ENCODE results near the gene ZNF502. TPM values are rescaled to one million over a fixed set of nuclear protein-coding genes. Genes with fewer than 3 reads are reported as not detected.

ZNF502 gene
- total RNA-seq, 2 experiments from 2014 or later: 1.9 to 2.7 TPM

- Mint-ChIP-seq H3K27ac (peak within 1 kb of the TSS; percentile 74), H3K9me3 (peaks cover 32% of the 10 kb centered on the region), H3K36me3 (ENCODE audit: low read depth) (peaks cover 80% of the 10 kb centered on the region), H3K27me3 (no peaks in the 10 kb centered on the region), H3K4me1 (ENCODE audit: low read depth) (peaks cover 18% of the 10 kb centered on the region), H3K4me3 (peak within 1 kb of the TSS; percentile 97)
- peak within 1 kb of the TSS; percentile 81 for H3K4me3 ChIP-seq (ENCODE audit: low read length)
- ChIA-PET POLR2A (interaction anchor here (0.7 to 2.9 kb wide), 8 partner anchors 17 to 391 kb away, joined by 3 to 39 read pairs (median 5); partner anchors contain the start of genes KIAA1143, KIF15, TCAIM and ZKSCAN7), CTCF (interaction anchor here (0.9 kb wide), 1 partner anchor 15 kb away, joined by 3 read pairs; no protein-coding TSS in a partner anchor)
- peaks cover 25% of the 10 kb centered on the region for H3K36me3 ChIP-seq (ENCODE audit: insufficient read depth, low read length)
- peaks cover 33 to 67% of the 10 kb centered on the region in 2 experiments for H3K9me3 ChIP-seq (ENCODE audit: control insufficient read depth in 1 of 2, insufficient read depth in 1 of 2, low read length in 2 of 2)
- no peaks in the 10 kb centered on the region for H3K27me3 ChIP-seq (ENCODE audit: control insufficient read depth in 1 of 2, insufficient read depth in 2 of 2, low read length in 2 of 2)
- peak; percentile 62 to 91 (median 79) for DNase-seq
- intact Hi-C loops (cut with DNase I, micrococcal nuclease): loop anchor here (1.0 to 10.0 kb wide), 2 partner anchors 32 to 85 kb away; partner anchors contain the start of genes KIAA1143 (in 1 of the 2), KIF15 (in 1 of the 2) and ZNF35 (in 1 of the 2)
- H3K4me1 ChIP-seq (ENCODE audit: insufficient read depth, low read length): peaks cover 11% of the 10 kb centered on the region
- TF ChIP-seq CTCF (IDR thresholded peaks at IDR 0.05): no peak
- H3K27ac ChIP-seq (ENCODE audit: low read depth in 1 of 2, low read length in 2 of 2): no peak within 1 kb of the TSS
- peak; percentile 96 for ATAC-seq (ENCODE audit: poor library complexity)
Observed at GRCh38 chr3:44729384-44729910, 17.0 kb downstream of the ZNF502 start, which contains the start of gene ZNF501. ZNF501 (plus strand) TSS chr3:44729635; CDS start chr3:44734422, 4,787 bp downstream.

GRCh38 chr3:44734646-44735168 lies 22.2 kb downstream of the ZNF502 start:
- POLR2A ChIA-PET: no interaction called here
- CTCF ChIA-PET: no interaction called here
- H3K4me3 ChIP-seq (ENCODE audit: low read length): no peak overlapping the region
- TF ChIP-seq CTCF (IDR thresholded peaks at IDR 0.05): no peak
- DNase-seq (no peak), ATAC-seq (ENCODE audit: poor library complexity) (no peak)
- no peak overlapping the region for H3K27ac ChIP-seq (ENCODE audit: low read depth in 1 of 2, low read length in 2 of 2)
- Mint-ChIP-seq H3K4me1 (ENCODE audit: low read depth) (peaks cover 9% of the 10 kb centered on the region), H3K27ac (no peak overlapping the region), H3K9me3 (peaks cover 34% of the 10 kb centered on the region), H3K4me3 (no peak overlapping the region), H3K27me3 (no peaks in the 10 kb centered on the region), H3K36me3 (ENCODE audit: low read depth) (peaks cover 83% of the 10 kb centered on the region)
- peaks cover 29% of the 10 kb centered on the region for H3K36me3 ChIP-seq (ENCODE audit: insufficient read depth, low read length)
- H3K27me3 ChIP-seq (ENCODE audit: control insufficient read depth in 1 of 2, insufficient read depth in 2 of 2, low read length in 2 of 2): no peaks in the 10 kb centered on the region
- H3K4me1 ChIP-seq (ENCODE audit: insufficient read depth, low read length): peaks cover 2% of the 10 kb centered on the region
- H3K9me3 ChIP-seq (ENCODE audit: control insufficient read depth in 1 of 2, insufficient read depth in 1 of 2, low read length in 2 of 2): peaks cover 26 to 77% of the 10 kb centered on the region in 2 experiments
- intact Hi-C loops (cut with DNase I, micrococcal nuclease): no loop called here

GRCh38 chr3:44761101-44761423 lies 48.6 kb downstream of the ZNF502 start:
- CTCF ChIA-PET: no interaction called here
- ATAC-seq (ENCODE audit: poor library complexity) (peak; percentile 19), DNase-seq (peak in 1 of 14 experiments; percentile 1)
- Mint-ChIP-seq H3K36me3 (ENCODE audit: low read depth) (peaks cover 60% of the 10 kb centered on the region), H3K4me3 (peak overlapping the region; percentile 99), H3K9me3 (peaks cover 8% of the 10 kb centered on the region), H3K4me1 (ENCODE audit: low read depth) (peaks cover 39% of the 10 kb centered on the region), H3K27me3 (no peaks in the 10 kb centered on the region), H3K27ac (peak overlapping the region; percentile 94)
- intact Hi-C loops (cut with DNase I, micrococcal nuclease): loop anchor here (1.0 to 10.0 kb wide), 9 partner anchors 32 to 1139 kb away; partner anchors contain the start of genes ANO10 (in 1 of the 2), TMEM42 (in 1 of the 2), ZKSCAN7 (in 1 of the 2) and ZNF445 (in 1 of the 2)
- H3K9me3 ChIP-seq (ENCODE audit: control insufficient read depth in 1 of 2, insufficient read depth in 1 of 2, low read length in 2 of 2): peaks cover 7% of the 10 kb centered on the region in 2 experiments
- H3K27me3 ChIP-seq (ENCODE audit: control insufficient read depth in 1 of 2, insufficient read depth in 2 of 2, low read length in 2 of 2): no peaks in the 10 kb centered on the region
- POLR2A ChIA-PET: interaction anchor here (1.0 to 4.2 kb wide), 10 partner anchors 31 to 423 kb away, joined by 3 to 39 read pairs (median 8); partner anchors contain the start of genes EXOSC7, TCAIM, ZDHHC3 and ZKSCAN7
- no peak for TF ChIP-seq CTCF (IDR thresholded peaks at IDR 0.05)
- peak overlapping the region; percentile 72 to 76 for H3K27ac ChIP-seq (ENCODE audit: low read depth in 1 of 2, low read length in 2 of 2)
- peak overlapping the region; percentile 73 for H3K4me3 ChIP-seq (ENCODE audit: low read length)
- peaks cover 16% of the 10 kb centered on the region for H3K4me1 ChIP-seq (ENCODE audit: insufficient read depth, low read length)
- no peaks in the 10 kb centered on the region for H3K36me3 ChIP-seq (ENCODE audit: insufficient read depth, low read length)
